Testis (tissue), 2 donors: ENCODE measurements around the gene BLVRA.

ENCODE experiments used
- CTCF ChIP-seq, 3 experiments: fragments of 450-650 bp in 2 of 3; fragments of 200-600 bp in 1 of 3; sonication (generic) in 1 of 3; IDR thresholded peaks; one replicate each; pipeline ENCODE4 v1.5.1; 2016 to 2019; ENCODE audit warnings: antibody characterized with exemption in 3 of 3, mild to moderate bottlenecking in 2 of 3, moderate library complexity in 1 of 3
- POLR2A ChIP-seq: fragments of 450-650 bp; IDR thresholded peaks from one replicate; pipeline ENCODE4 v1.6.1; 2017; ENCODE audit warnings: antibody characterized with exemption, mild to moderate bottlenecking, moderate library complexity

GRCh38 chr7:43855176-43855575 lies 96.7 kb downstream of the BLVRA start:
- TF ChIP-seq CTCF (IDR thresholded peaks at IDR 0.05) (no peak), POLR2A (no peak)
